GM12872 (cell line): ENCODE measurements around the gene CA4.

Experiments used
- CTCF ChIP-seq: IDR thresholded peaks from 3 replicates; pipeline ENCODE4 v1.5.1; 2011; ENCODE audit warnings: low read depth, mild to moderate bottlenecking, low read length, moderate library complexity; ENCODE audit not compliant: insufficient read depth

Gene CA4

GRCh38 chr17:60142872-60143499 is 6.8 kb upstream of the CA4 start:
- TF ChIP-seq CTCF = peak; percentile 86

GRCh38 chr17:60145006-60145935 is 4.5 kb upstream of the CA4 start:
- TF ChIP-seq CTCF = no peak

DNA sequence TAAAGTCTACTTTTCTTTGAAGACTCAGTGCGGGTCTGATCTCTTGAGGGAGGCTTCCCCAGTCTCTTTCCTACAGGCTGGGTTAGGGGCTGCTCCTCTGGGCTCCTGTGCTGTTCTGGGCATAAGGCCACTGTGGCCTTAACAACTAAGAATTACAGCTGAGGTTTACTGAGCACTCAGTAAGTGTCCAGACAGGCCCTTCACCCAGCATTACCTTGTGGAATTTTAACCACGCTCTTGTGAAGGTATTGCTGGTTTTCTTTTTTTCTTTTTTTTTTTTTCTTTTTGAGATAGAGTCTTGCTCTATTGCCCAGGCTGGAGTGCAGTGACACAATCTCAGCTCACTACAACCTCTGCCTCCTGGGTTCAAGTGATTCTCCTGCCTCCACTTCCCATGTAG is 3.6 kb upstream of the CA4 start:
- TF ChIP-seq CTCF = no peak

- no peak for TF ChIP-seq CTCF
Observed at GRCh38 chr17:60147553-60148223, 2.1 kb upstream of the CA4 start.

DNA sequence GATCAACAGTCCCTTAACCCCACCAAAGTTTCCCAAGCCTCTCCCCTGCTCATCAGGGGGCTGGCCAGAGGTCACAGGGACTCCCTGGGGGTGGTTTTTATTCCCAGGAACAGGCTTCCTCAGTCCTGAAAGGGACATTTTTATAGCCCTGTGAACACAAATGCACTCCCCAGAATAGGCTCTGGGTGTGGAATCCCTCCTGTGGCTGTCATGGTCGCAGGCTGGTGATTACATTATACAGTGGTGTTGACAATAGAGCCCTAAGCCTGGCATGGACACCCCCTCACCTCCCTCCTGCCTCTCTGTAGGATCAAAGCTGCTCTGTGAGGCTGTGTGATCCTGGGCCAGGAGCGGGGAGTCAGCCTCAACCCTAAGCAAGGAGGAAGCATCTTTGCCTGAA is 1.4 kb upstream of the CA4 start:
- no peak for TF ChIP-seq CTCF

- no peak for TF ChIP-seq CTCF
Observed at GRCh38 chr17:60151355-60151754, 1.6 kb downstream of the CA4 start.
